RKO (cell line): ENCODE measurements around the gene ORAI3.
"Not testable (repeated sequence)": the region's sequence is repeated elsewhere in the genome, so short reads cannot be mapped to it uniquely, and the experiment has no call there.

Source experiments
- DNase-seq: peaks from one replicate; pipeline ENCODE4 v3.0.0-alpha.2; 2016; ENCODE audit warnings: low spot score

ORAI3 gene

DNA sequence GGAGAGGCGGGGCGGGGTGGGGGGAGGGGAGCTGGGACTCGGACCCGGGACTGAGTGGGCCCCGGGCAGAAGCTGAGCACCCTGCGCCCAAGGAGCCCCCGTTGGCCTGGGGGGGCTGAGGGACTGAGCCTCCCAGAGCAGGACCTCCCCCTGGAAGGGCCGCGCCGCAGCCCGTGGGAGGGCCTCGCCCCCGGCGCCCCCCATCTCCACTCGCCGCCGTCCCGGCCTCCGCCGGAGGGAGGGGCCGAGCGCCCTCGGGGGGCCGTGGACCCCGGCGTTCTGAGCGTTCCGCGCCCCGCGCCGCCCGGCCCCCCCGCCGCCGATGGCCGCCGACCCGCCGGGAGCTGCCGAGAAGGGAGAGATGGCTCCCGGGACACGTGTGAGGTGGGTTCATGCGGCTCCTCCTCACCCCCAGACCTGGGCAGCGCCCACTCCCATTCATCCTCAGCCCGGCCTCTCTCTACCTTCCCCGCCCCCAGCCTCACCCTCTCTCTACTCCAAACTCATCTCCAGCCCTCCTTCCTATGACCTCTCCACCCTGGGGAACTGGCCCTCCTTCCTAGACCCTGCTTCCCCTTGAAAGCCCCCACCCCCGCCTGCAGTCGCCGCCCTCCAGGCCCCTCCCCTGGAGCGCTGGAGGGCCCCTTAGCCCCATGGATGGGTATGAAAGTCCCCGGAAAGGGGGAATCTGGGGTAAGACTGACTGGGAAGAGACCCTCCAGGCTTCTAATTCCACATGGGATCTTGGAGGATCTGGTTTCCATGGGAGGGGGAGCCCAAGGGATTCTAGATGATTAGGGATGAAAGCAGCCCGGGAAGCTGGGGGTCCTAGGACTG, 24.6 kb upstream of the ORAI3 start:
- DNase-seq: no peak

DNA sequence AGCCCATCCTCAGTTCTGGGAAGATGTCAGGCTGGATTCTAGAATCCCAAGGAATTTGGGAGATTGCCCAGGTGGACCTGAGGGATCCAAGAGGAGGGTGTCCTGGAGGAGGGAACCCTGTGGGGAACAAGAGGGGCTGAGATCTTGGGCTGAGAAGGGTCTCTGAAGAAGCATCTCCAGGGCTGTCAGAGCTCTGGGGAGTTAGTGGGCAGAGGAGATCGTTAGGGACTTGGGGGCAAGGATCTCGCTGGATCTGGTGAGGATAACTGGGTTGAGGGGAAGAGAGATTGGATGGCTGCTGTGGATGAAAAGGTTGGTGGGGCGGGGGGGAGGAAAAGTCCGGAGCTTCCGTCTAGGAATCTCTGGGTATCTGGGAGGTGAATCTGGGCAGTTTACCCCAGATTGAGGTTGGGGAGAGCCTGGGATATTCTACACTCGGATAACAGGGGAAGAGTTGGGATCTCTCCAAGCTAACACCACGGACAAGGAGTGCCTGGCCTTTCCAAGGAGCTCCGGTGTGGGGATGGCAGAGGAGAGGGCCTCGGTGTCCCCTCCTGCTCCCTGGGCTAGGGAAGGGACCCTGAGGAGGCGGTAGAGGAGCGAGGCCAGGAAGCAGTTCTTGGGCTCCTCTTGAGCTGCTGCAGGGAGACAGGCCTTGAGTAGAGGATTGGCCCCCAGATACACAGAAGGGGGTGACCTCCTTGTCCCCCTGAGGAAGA, 23.8 kb upstream of the ORAI3 start:
- DNase-seq: no peak

DNA sequence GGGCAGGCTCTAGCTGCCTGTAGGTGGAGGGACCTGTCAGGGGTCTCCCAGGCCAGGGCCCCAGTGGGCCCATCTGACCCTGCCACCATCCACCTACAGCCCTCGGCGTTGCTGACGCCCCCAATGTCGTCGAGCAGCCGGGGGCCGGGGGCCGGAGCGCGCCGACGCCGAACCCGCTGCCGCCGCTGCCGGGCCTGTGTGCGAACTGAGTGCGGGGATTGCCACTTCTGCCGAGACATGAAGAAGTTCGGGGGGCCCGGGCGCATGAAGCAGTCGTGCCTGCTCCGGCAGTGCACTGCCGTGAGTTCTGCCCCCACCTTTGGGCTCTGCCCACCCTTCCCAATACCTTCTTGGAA, 23.3 kb upstream of the ORAI3 start:
- DNase-seq: no peak

DNA sequence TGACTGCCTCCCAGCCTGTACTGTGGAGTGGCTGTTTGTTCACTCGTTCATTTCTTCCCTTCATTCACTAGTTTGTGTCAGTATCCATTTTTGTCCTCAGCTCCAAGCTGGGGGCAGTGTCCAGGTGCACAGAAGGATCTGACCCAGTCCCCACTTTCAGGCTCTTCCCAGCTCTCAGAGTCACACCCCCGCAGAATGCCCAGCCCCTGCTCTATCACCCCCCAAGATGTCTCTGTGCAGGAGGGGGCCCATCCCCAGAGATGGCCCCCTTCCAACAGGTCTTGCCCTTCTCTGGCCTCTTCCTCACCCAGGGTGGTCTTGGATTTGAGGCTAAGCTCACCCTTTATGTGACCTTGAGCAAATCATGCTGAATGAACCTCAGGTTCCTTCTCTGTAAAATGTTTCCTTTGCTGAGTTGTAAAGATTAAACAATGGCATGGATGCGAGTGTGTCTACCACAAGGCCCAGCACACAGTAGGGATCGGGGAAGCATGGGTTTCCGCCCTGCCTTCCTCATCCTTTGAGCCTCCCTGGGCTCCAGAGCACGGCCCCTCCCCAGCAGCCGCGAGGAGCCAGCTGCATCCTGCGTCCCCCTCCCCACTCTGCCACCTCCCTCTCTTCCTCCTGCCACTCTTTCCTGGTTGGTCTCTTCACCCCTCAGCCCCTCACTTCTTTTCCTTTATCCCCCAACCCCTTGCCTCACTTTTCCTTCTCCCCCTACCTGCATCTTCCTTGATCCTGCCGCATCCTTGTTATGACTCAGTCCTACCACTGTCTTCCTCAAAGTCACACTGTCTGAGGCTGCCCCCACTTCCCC, 22.7 kb upstream of the ORAI3 start:
- DNase-seq: no peak

DNA sequence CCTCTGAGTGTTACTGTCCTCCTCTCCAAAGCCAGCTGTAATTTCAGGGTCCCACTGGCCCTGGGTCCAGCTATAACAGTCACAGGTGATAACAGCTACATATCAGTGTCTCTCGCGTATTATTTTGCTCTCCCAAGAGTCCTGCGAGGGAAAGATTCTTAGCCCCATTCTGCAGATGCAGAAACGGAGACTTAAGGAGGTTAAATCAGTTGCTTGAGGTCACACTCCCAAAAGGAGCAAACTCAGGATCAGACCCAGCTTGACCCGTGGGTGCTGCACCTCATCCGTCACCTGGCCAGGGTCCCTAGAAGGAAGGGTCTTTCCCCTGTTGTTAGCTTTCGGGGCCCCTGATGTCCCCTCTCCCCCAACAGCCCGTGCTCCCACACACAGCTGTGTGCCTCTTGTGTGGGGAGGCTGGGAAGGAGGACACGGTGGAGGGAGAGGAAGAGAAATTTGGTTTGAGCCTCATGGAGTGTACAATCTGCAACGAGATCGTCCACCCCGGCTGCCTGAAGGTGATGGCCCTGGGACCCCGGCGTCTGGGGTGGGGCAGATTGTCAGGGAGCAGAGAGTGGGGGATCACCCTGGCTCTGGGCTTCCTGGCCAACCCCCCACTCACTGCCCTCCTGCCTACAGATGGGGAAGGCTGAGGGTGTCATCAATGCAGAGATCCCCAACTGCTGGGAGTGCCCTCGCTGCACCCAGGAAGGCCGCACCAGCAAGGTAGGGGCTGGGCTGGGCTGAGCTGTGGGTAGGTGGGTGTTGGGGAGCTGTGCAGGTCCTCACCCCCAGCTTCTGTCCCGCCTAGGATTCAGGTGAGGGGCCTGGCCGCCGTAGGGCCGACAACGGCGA, 21.7 kb upstream of the ORAI3 start:
- no peak for DNase-seq

DNA sequence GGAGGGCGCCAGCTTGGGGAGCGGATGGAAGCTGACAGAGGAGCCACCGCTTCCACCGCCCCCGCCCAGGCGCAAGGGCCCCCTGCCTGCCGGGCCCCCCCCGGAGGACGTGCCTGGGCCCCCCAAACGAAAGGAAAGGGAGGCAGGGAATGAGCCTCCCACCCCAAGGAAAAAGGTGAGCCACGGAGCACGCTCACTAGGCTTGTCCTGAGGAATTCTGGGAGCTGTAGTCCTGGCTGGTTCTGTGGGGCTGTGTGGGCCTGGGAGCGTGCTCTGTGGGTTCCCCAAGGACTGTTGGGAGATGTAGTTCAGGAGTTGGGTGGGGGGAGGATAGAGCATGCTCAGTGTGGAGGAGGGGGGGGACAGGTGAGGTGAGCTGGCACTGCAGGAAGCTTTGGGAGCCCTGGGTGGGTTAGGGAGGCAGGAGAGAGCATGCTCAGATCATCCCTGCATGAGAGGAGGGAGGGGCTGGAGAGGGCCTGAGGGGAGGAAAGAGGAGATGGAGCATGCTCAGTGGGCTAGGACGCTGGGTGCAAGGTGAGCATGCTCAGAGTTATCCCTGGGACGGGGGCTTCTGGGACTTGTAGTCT, 21.0 kb upstream of the ORAI3 start:
- peak; percentile 69 for DNase-seq

DNA sequence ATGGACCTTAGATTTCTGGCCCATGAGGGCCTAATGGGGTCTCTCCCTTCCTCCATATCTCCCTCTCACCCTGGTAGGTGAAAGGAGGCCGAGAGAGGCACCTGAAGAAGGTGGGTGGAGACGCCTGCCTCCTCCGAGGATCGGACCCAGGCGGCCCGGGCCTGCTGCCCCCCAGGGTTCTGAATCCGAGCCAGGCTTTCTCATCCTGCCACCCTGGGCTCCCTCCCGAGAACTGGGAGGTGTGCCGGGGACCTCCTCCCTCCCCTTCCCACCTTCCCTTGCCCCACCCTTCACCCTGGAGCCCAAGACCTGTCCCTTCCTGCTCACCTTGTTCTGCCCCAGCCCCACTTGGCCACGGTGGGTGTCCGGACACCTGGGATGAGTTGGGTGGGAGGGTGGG, 20.5 kb upstream of the ORAI3 start:
- DNase-seq: no peak

DNA sequence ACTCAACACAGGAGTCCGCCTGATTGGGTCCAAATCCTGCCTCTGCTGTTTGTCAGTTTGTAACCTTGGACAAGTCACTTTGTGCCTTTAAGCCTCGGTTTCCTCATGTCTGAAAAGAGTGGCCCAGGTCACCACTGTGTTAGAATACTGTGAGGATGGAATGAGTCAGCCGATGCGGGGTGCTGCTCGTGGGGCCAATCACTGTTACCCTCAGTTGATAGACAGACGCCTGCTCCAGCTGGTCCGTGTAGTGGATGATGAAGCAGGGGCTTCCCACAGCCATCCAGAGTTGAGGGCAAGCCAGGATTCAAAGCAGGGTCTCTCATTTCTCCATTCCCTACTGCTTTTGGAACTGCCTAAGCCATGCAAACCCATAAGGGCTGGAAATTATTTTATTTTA, 19.7 kb upstream of the ORAI3 start:
- peak; percentile 33 for DNase-seq

DNA sequence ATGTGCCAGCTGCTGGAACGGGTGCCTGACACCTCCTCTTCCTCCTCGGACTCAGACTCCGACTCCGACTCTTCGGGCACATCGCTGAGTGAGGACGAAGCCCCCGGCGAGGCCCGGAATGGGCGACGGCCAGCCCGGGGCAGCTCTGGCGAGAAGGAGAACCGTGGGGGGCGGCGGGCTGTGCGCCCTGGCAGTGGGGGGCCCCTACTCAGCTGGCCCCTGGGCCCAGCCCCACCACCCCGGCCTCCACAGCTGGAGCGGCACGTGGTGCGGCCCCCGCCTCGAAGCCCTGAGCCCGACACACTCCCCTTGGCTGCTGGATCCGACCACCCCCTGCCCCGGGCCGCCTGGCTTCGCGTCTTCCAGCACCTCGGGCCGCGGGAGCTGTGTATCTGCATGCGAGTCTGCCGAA, 18.7 kb upstream of the ORAI3 start:
- DNase-seq: no peak

DNA sequence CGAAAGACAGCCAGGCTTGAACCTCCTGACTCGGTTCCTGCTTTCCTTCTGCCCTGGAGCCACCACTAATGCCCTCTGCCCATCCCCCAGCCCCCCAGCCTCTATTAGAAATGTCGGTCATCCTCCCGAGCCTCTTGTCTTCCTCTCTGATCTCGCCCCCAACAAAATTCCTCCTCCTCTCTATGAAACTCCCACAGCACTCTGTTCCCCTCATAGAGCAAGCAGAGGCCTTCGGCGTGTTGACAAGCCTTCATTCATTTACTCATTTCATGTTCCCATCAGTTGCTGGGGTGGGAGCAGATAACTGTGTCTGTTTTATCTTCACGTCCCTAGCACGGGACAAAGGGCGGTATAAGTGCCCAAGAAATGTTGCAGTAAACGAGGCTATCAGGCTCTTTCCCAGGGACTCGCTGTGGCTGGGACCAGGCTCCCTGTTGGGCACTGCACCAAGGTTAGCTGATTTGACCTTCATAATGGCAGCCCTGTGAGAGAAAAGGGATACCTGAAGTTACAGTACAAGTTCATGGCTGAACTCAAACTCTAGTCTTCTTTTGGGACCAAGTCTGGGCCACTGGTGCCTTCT, 17.7 kb upstream of the ORAI3 start:
- DNase-seq: no peak

DNA sequence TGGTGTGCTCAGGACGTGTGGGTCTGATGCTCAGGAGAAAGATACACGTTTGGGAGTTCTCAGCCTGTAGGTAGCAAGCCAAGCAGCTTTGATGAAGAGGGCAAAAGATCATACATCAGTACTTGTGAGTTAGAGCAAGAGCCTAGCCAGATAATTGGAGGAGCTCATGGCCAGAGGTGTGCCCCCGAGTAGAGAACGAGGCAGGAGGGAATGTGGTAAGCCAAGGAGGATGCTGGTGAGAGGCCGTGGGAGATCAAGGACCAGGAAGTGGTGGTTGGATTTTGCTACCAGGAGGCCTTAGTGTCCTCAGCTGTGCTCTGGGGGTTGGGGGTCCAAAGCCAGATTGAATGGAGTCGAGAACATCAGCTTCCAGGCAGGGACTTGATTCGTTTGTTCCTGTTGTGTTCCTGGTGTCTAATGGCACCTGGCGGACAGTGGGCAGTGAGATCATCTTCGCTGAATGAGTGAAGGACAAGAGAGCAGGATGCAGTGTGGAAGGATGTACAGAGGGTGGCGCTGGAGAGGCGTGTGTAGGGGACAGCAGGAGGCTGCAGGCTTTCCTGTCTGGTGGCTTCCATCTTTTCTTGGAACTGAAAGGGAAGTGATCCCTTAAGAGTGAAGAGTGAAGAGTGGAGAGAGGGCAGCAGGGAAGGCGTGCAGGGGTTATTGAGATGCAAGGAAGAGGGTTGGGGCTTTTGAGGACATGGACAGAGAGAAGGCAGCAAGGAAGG, 13.9 kb upstream of the ORAI3 start:
- peak; percentile 51 for DNase-seq

DNA sequence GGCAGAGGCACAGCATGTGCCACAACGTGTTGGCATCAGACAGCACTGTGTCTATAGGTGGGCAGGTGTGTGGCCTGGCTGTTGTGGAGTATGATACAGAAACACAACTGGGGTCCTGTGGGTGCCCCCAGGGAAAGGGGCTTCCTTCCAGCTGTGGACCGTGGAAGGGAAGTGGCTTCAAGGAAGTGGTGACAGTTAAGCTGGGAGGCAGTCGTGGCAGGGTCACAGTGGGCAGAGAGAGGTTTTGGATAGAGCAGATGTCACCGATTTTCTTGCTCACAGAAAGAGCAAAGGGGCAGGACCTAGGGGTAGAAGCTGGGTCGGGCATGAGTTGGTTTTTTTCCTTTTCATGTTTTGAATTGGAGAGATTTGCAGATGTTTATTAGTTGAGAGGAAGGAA, 11.2 kb upstream of the ORAI3 start:
- DNase-seq: no peak

DNA sequence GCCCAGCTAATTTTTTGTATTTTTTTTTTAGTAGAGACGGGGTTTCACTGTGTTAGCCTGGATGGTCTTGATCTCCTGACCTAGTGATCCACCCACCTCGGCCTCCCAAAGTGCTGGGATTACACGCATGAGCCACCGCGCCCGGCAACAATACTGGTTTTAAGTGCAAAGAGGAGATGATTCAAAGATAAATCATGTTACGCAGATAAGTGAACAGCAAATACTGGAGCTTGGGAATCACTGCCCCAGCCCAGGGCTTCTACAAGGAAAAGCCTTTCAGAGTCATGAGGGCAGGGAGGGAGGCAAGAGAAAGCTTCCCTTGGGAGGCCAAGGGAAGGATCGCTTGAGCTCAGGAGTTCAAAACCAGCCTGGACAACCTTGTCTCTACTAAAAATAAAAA, 9.3 kb upstream of the ORAI3 start:
- DNase-seq: not testable (repeated sequence)

DNA sequence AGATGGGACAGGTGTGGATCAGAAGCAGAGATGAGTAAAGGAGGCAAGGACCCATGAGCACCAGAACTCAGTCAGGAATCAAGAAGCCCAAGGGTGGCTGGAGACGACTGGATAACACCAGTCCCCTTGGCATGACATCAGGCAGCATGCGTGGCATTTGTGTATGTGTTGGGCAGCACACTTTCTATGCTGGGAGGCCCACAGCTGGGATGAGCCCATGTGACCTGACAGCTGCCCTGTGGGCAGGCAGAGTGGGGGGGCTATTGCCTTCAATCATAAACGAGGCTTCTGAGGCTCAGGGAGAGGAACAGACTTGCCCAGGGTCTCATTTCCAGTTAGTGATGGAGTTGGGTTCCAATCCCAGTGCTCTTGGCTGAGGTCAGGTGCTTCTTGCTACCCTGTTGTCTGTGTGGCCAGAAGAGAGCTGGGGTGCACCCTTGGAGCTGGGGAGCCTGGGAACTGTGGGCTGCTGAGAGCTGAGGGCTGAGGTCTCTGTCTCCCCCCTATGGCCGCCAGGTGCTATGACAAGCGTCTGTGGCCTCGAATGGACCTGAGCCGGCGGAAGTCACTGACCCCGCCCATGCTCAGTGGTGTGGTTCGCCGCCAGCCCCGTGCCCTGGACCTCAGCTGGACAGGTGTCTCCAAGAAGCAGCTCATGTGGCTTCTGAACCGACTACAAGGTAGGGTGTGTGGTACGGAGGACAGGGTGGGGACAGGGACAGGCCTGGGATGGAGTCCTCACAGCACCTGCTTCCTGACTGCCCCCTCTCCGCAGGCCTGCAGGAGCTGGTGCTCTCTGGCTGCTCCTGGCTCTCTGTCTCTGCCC, 7.1 kb upstream of the ORAI3 start:
- peak; percentile 82 for DNase-seq

DNA sequence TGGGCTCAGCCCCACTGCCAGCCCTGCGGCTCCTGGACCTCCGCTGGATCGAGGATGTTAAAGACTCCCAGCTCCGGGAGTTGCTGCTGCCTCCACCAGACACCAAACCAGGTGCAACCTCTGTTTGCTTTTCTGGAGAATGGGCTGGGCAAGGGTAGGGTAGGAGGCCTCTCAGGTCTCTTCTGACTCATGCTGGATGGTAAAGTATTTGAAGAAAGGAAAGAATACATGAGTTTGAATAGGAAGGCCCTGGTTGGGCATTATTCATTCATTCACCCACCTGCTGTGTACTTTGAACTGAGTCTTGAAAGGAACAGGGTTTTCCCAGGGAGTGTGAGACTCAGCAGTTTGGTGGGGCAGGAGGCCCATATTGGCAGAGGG, 6.5 kb upstream of the ORAI3 start:
- no peak for DNase-seq

DNA sequence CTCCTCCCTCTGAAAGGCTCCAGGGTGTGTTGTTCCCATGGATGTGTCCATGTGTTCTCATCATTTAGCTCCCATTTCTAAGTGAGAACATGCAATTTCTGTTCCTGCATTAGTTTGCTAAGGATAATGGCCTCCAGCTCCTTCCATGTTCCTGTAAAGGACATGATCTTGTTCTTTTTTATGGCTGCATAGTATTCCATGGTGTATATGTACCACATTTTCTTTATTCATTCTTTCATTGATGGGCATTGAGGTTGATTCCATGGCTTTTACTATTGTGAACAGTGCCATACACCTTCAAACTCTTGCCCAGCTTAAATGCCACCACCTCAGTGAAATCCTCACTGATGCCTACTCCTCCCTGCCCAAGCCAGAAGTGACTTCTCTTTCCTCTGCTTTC, 4.5 kb upstream of the ORAI3 start:
- DNase-seq: no peak

DNA sequence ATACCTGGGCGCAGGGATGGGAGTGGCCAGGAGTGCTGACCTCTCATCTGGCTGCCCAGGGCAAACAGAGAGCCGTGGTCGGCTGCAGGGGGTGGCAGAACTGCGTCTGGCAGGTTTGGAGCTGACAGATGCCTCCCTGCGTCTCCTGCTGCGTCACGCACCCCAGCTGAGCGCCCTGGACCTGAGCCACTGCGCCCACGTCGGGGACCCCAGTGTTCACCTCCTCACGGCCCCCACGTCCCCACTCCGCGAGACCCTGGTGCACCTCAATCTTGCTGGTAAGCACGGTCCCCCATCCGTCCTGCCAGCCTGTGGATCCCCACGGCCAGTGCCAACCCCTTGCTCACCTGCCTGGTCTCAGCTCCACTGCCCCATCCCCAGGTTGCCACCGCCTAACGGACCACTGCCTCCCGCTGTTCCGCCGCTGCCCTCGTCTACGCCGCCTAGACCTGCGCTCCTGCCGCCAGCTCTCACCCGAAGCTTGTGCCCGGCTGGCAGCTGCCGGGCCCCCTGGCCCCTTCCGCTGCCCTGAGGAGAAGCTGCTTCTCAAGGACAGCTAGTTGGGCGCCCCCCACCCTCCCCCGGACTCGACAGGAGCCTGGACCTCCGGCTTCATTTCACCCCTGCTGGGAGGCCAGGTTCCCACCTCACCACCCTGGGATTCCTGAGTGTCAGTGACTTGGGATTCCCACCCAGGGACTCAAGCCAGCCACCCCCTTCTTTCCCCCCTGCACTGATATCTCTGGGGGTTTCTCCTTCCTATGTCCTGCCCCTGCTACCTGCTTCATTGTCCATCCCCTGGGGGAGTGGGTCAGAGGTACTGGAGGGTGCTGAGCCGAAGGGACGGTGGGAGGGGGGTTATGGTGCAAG, 2.0 kb upstream of the ORAI3 start:
- no peak for DNase-seq

DNA sequence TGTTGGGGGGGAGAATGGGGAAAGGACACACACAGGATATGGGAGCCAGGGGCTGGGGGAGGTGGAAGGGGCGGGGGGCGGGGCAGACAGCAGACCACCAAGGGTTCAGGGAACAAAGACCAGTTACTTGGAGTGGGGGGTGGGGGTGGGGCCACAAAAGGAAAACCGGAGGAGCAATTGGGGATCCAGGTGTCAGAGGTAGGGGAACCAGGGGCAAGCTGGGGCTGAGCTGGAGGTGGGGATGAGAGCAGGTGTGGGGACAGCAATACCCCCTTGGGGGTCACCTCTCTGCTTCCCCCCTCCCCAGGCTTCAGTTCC, 1.4 kb upstream of the ORAI3 start:
- DNase-seq: no peak
